Activated CD4-positive, CD25-positive, alpha-beta regulatory T cell treated with anti-CD3 and anti-CD28 coated beads, Interleukin-2, amount 50 U/mL, for 16 hours (primary cell): Measurements from ENCODE around the gene HPS5.
"Not testable (repeated sequence)": the region's sequence is repeated elsewhere in the genome, so short reads cannot be mapped to it uniquely, and the experiment has no call there.

Experiments
- DNase-seq: peaks from one replicate; pipeline ENCODE4 v3.0.0-alpha.2; 2020; ENCODE audit warnings: low read depth, low spot score

The HPS5 gene

GRCh38 chr11:18321969-18322711 is at the start of gene HPS5, which contains the start of gene GTF2H1:
HPS5 (minus strand) TSS chr11:18322140; CDS start chr11:18317858, 4,282 bp downstream.
GTF2H1 (plus strand) TSS chr11:18322567; CDS start chr11:18333075, 10,508 bp downstream.
- peak; percentile 94 for DNase-seq

- DNase-seq: no peak
Measured at GRCh38 chr11:18371279-18371678, 49.3 kb upstream of the HPS5 start.

GRCh38 chr11:18369398-18369797 is 47.5 kb upstream of the HPS5 start:
- no peak for DNase-seq

- DNase-seq: no peak
Measured at GRCh38 chr11:18368221-18368620, 46.3 kb upstream of the HPS5 start.

- DNase-seq: no peak
Measured at GRCh38 chr11:18367431-18367830, 45.5 kb upstream of the HPS5 start.

GRCh38 chr11:18366286-18366685 is 44.3 kb upstream of the HPS5 start:
- no peak for DNase-seq

GRCh38 chr11:18365741-18366140 is 43.8 kb upstream of the HPS5 start:
- DNase-seq: no peak

- no peak for DNase-seq
Measured at GRCh38 chr11:18364495-18365073, 42.6 kb upstream of the HPS5 start.

- DNase-seq: no peak
Measured at GRCh38 chr11:18361154-18361553, 39.2 kb upstream of the HPS5 start.

GRCh38 chr11:18358646-18359045 is 36.7 kb upstream of the HPS5 start:
- DNase-seq: no peak

GRCh38 chr11:18352581-18352980 is 30.6 kb upstream of the HPS5 start:
- no peak for DNase-seq

GRCh38 chr11:18347471-18348125 is 25.7 kb upstream of the HPS5 start:
- DNase-seq: no peak

- no peak for DNase-seq
Measured at GRCh38 chr11:18332891-18333290, 11.0 kb upstream of the HPS5 start.

- DNase-seq: no peak
Measured at GRCh38 chr11:18332302-18332701, 10.4 kb upstream of the HPS5 start.

- DNase-seq: no peak
Measured at GRCh38 chr11:18330921-18331320, 9.0 kb upstream of the HPS5 start.

- DNase-seq: no peak
Measured at GRCh38 chr11:18329196-18329870, 7.4 kb upstream of the HPS5 start.

GRCh38 chr11:18324381-18324780 is 2.4 kb upstream of the HPS5 start:
- no peak for DNase-seq

- not testable (repeated sequence) for DNase-seq
Measured at GRCh38 chr11:18323881-18324280, 1.9 kb upstream of the HPS5 start.

GRCh38 chr11:18322818-18323570 is 1.1 kb upstream of the HPS5 start:
- no peak for DNase-seq

- DNase-seq: no peak
Measured at GRCh38 chr11:18321578-18321968, 367 bp downstream of the HPS5 start.

GRCh38 chr11:18320617-18321016 is 1.3 kb downstream of the HPS5 start:
- no peak for DNase-seq

- DNase-seq: no peak
Measured at GRCh38 chr11:18319914-18320313, 2.0 kb downstream of the HPS5 start.
